Calu3 (cell line): ENCODE measurements around the gene PRKAG2. TPM values are rescaled to one million over a fixed set of nuclear protein-coding genes. Genes with fewer than 3 reads are reported as not detected.
"Not testable (repeated sequence)": the region's sequence is repeated elsewhere in the genome, so short reads cannot be mapped to it uniquely, and the experiment has no call there.

Experiments
- BruUV-seq: library from RNA; stranded (reverse); fragments of 400-500 nt; replicated peaks from 2 replicates; lab custom pipeline; 2021; lab: Mats Ljungman, UMichigan
- CTCF ChIA-PET: fragments of 300-600 bp; sonication (Branson Sonifier 250); formaldehyde crosslinking; loops from one replicate; lab custom pipeline; 2022; ENCODE audit warnings: antibody characterized with exemption; lab: Charles Lee
- DNase-seq: peaks from one replicate; pipeline ENCODE4 v3.0.0; 2022
- H3K27ac Mint-ChIP-seq: one replicate; pipeline ENCODE4 v1.8.0; 2022; ENCODE audit warnings: mixed read lengths; ENCODE audit not compliant: unreplicated experiment
- H3K27me3 Mint-ChIP-seq: one replicate; pipeline ENCODE4 v1.8.0; 2022; ENCODE audit warnings: mixed read lengths; ENCODE audit not compliant: unreplicated experiment
- H3K36me3 Mint-ChIP-seq: one replicate; pipeline ENCODE4 v1.8.0; 2022; ENCODE audit warnings: mild to moderate bottlenecking, moderate library complexity, mixed read lengths; ENCODE audit not compliant: insufficient read depth, unreplicated experiment
- H3K4me1 Mint-ChIP-seq: one replicate; pipeline ENCODE4 v1.8.0; 2022; ENCODE audit warnings: mild to moderate bottlenecking, low read depth, mixed read lengths; ENCODE audit not compliant: unreplicated experiment
- H3K4me3 Mint-ChIP-seq: one replicate; pipeline ENCODE4 v1.8.0; 2022; ENCODE audit warnings: mild to moderate bottlenecking, low read depth, moderate library complexity, mixed read lengths; ENCODE audit not compliant: unreplicated experiment
- H3K9me3 Mint-ChIP-seq: one replicate; pipeline ENCODE4 v1.8.0; 2022; ENCODE audit warnings: low read depth, mixed read lengths; ENCODE audit not compliant: unreplicated experiment
- CTCF ChIP-seq: fragments of 200-600 bp; IDR thresholded peaks from one replicate; pipeline ENCODE4 v1.8.0; 2022; ENCODE audit warnings: antibody characterized with exemption; ENCODE audit not compliant: unreplicated experiment
- intact Hi-C: fragments of 100-400 bp; cut with micrococcal nuclease; formaldehyde crosslinking; loops from one replicate; pipeline ENCODE4 v1.10.0; 2022; ENCODE audit not compliant: unreplicated experiment
- total RNA-seq: library from RNA; stranded (reverse); gene quantifications from 2 replicates; pipeline ENCODE4 v1.2.3, GENCODE V29; 2022

The PRKAG2 gene
- total RNA-seq, 1 experiment from 2014 or later = 22.4 TPM

GRCh38 chr7:151844071-151844824 is 32.7 kb downstream of the PRKAG2 start:
- Mint-ChIP-seq H3K4me3 (no peak overlapping the region), H3K27ac (no peak overlapping the region), H3K27me3 (no peaks in the 10 kb centered on the region), H3K9me3 (no peaks in the 10 kb centered on the region), H3K4me1 (peaks cover 18% of the 10 kb centered on the region), H3K36me3 (no peaks in the 10 kb centered on the region)
- BruUV-seq = no TSS peak
- DNase-seq = peak; percentile 17
- intact Hi-C loops = loop anchor here (1.0 kb wide), 1 partner anchor 88 kb away; no protein-coding TSS in a partner anchor
- CTCF ChIA-PET = no interaction called here
- TF ChIP-seq CTCF = no peak

GRCh38 chr7:151843181-151843580 is 33.7 kb downstream of the PRKAG2 start:
- H3K36me3 Mint-ChIP-seq = no peaks in the 10 kb centered on the region
- no peaks in the 10 kb centered on the region for H3K27me3 Mint-ChIP-seq
- TF ChIP-seq CTCF = no peak
- no peaks in the 10 kb centered on the region for H3K9me3 Mint-ChIP-seq
- peaks cover 18% of the 10 kb centered on the region for H3K4me1 Mint-ChIP-seq
- no peak overlapping the region for H3K27ac Mint-ChIP-seq
- intact Hi-C loops = no loop called here
- CTCF ChIA-PET = no interaction called here
- no peak for DNase-seq
- BruUV-seq = no TSS peak
- H3K4me3 Mint-ChIP-seq = no peak overlapping the region

DNA sequence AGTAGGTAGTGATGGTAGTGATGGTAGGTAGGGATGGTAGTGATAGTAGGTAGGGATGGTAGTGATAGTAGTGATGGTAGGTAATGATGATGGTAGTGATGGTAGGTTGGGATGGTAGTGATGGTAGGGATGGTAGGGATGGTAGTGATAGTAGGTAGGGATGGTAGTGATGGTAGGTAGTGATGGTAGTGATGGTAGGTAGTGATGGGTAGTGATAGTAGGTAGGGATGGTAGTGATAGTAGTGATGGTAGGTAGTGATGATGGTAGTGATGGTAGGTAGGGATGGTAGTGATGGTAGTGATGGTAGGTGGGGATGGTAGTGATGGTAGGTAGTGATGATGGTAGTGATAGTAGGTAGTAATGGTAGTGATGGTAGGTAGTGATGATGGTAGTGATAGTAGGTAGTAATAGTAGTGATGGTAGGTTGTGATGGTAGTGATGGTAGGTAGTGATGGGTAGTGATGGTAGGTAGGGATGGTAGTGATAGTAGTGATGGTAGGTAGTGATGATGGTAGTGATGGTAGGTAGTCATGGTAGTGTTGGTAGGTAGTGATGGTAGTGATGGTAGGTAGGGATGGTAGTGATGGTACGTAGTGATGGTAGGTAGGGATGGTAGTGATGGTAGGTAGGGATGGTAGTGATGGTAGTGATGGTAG is 35.4 kb downstream of the PRKAG2 start:
- H3K4me1 Mint-ChIP-seq = peaks cover 18% of the 10 kb centered on the region
- H3K27ac Mint-ChIP-seq, BruUV-seq, DNase-seq, intact Hi-C loops, H3K27me3 Mint-ChIP-seq, CTCF ChIA-PET, H3K9me3 Mint-ChIP-seq, H3K36me3 Mint-ChIP-seq, H3K4me3 Mint-ChIP-seq: not testable (repeated sequence)

DNA sequence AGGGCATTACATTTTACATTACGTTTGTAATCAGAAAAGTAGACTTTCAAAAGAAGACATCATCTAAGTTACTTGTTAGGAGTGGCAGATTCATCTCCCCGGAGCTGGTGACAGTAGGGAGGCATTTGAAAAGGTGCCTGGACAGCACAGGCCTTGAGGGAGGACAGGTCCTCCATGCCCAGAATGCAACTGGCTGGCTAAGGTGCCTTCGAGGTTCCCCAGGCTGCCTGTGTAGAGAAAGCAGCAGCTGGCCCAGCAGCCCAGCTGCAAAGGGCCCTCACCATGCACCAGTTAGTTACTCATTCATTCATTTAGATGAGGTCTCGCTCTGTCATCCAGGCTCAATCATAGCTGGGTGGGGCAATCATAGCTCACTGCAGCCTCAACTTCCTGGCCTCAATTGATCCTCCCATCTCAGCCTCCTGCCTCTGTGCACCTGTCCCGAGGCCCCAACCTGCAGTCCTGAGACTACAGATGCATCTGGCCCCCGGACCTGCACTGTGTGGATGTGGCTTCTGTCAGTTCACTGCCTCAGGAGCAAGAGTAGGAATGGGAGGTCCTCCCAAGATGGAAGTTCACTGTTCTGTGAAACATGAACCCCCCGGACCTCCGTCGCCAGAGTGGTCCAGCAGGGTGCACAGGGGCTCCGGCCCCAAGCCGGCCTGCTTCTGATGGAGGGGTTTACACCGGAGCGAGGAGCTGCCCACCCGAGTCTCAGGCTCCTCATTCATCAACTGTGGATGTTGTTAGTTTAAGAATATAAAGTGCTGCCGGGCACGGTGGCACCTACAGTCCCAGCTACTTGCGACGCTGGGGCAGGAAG is 36.6 kb downstream of the PRKAG2 start:
- TF ChIP-seq CTCF = no peak
- Mint-ChIP-seq H3K36me3 (no peaks in the 10 kb centered on the region), H3K27me3 (no peaks in the 10 kb centered on the region), H3K9me3 (no peaks in the 10 kb centered on the region), H3K4me1 (peaks cover 17% of the 10 kb centered on the region), H3K27ac (no peak overlapping the region), H3K4me3 (no peak overlapping the region)
- CTCF ChIA-PET = no interaction called here
- no TSS peak for BruUV-seq
- no peak for DNase-seq
- intact Hi-C loops = no loop called here
